Tibial nerve (tissue), 4 donors: ENCODE data around the gene ICE1. TPM values are rescaled to one million over a fixed set of nuclear protein-coding genes. Genes with fewer than 3 reads are reported as not detected.
"Not testable (repeated sequence)": the region's sequence is repeated elsewhere in the genome, so short reads cannot be mapped to it uniquely, and the experiment has no call there.

Experiments
- DNase-seq, 2 donors: peaks; one replicate each; pipeline ENCODE4 v3.0.0-alpha.2; 2019; ENCODE audit warnings: low spot score in 2 of 2
- H3K27ac ChIP-seq, 4 donors: fragments of 200-600 bp; sonication (generic) in 3 of 4; one replicate each; pipeline ENCODE4 v1.5.1; 2017 to 2019; ENCODE audit warnings: mild to moderate bottlenecking in 1 of 4
- H3K27me3 ChIP-seq, 2 donors: fragments of 200-600 bp; sonication (generic) in 1 of 2; one replicate each; pipeline versions ENCODE4 v1.5.1 to v1.6.0; 2017 to 2019
- H3K36me3 ChIP-seq, 3 donors: fragments of 200-600 bp; sonication (generic); one replicate each; pipeline ENCODE4 v1.5.1; 2018 to 2019
- H3K4me1 ChIP-seq, 4 donors: fragments of 200-600 bp; sonication (generic) in 3 of 4; one replicate each; pipeline ENCODE4 v1.5.1; 2017 to 2019
- H3K4me3 ChIP-seq, 4 donors: fragments of 200-600 bp; sonication (generic) in 3 of 4; one replicate each; pipeline ENCODE4 v1.5.1; 2017 to 2019; ENCODE audit warnings: mild to moderate bottlenecking in 1 of 4, moderate library complexity in 1 of 4
- H3K9me3 ChIP-seq, 4 donors: fragments of 200-600 bp; sonication (generic) in 3 of 4; one replicate each; pipeline ENCODE4 v1.5.1; 2017 to 2019
- CTCF ChIP-seq, 5 experiments: fragments of 200-600 bp in 3 of 5; fragments of 450-650 bp in 2 of 5; sonication (generic) in 3 of 5; IDR thresholded peaks; one replicate each; pipeline ENCODE4 v1.5.1; 2016 to 2019; ENCODE audit warnings: antibody characterized with exemption in 5 of 5, mild to moderate bottlenecking in 3 of 5, moderate library complexity in 2 of 5
- EP300 ChIP-seq, 2 donors: sonication (generic); formaldehyde crosslinking; IDR thresholded peaks; one replicate each; pipeline ENCODE4 v1.6.1; 2017; ENCODE audit warnings: antibody characterized with exemption in 2 of 2, mild to moderate bottlenecking in 1 of 2
- POLR2A ChIP-seq, 2 donors: fragments of 450-650 bp; IDR thresholded peaks; one replicate each; pipeline ENCODE4 v1.6.1; 2017; ENCODE audit warnings: antibody characterized with exemption in 2 of 2, mild to moderate bottlenecking in 2 of 2, moderate library complexity in 2 of 2
- WGBS, 2 donors: methylation state at CpG; one replicate each; pipeline ENCODE4 v1.1.5; 2018; 5-methylcytosine and 5-hydroxymethylcytosine counted together
- total RNA-seq, 4 donors: library from RNA; depleted of rRNA; stranded (reverse); fragments of >200 nt; gene quantifications; one replicate each; pipeline ENCODE4 v1.1.0, GENCODE V29; 2016

Gene ICE1
- total RNA-seq, 4 donors from 2014 or later = 30.9 to 37.5 (median 33.7) TPM

- H3K9me3 ChIP-seq, H3K36me3 ChIP-seq, H3K4me1 ChIP-seq, H3K27me3 ChIP-seq, H3K27ac ChIP-seq, H3K4me3 ChIP-seq: not testable (repeated sequence)
- 47 to 56% methylated on average over 6 of the region's 6 CpGs for WGBS, 2 donors
- peak; percentile 49 to 73 for DNase-seq
- peak; percentile 23 to 59 (median 41) for TF ChIP-seq CTCF (IDR thresholded peaks at IDR 0.05)
Observed at GRCh38 chr5:5394384-5394986, 28.0 kb upstream of the ICE1 start.

GRCh38 chr5:5395093-5395492, 27.4 kb upstream of the ICE1 start:
- H3K4me1 ChIP-seq = not testable (repeated sequence)

GRCh38 chr5:5398071-5398470, 24.4 kb upstream of the ICE1 start:
- Histone ChIP-seq H3K9me3 (peaks cover 0 to 7% (median 0%) of the 10 kb centered on the region in 4 donors), H3K4me3 (no peak overlapping the region), H3K4me1 (peaks cover 0 to 16% (median 0%) of the 10 kb centered on the region in 4 donors), H3K36me3 (no peaks in the 10 kb centered on the region), H3K27me3 (no peaks in the 10 kb centered on the region), H3K27ac (no peak overlapping the region)
- 83 to 92% methylated on average over 2 of the region's 2 CpGs for WGBS, 2 donors
- DNase-seq = no peak
- no peak for TF ChIP-seq CTCF (IDR thresholded peaks at IDR 0.05)
- TF ChIP-seq POLR2A (IDR thresholded peaks at IDR 0.05) = no peak
- no peak for TF ChIP-seq EP300 (IDR thresholded peaks at IDR 0.05)

More at GRCh38 chr5:5395093-5395492, 27.4 kb upstream of the ICE1 start:
- H3K9me3 ChIP-seq, DNase-seq, H3K36me3 ChIP-seq, H3K27ac ChIP-seq, H3K4me3 ChIP-seq, H3K27me3 ChIP-seq: not testable (repeated sequence)
- WGBS, 2 donors = 84 to 85% methylated on average over 8 of the region's 8 CpGs

- H3K27me3 ChIP-seq = no peaks in the 10 kb centered on the region
- no peak for DNase-seq
- no peak overlapping the region for H3K4me3 ChIP-seq
- H3K4me1 ChIP-seq = peaks cover 0 to 16% (median 0%) of the 10 kb centered on the region in 4 donors
- H3K36me3 ChIP-seq = no peaks in the 10 kb centered on the region
- 48 to 54% methylated on average over 8 of the region's 8 CpGs for WGBS, 2 donors
- peaks cover 0 to 7% (median 0%) of the 10 kb centered on the region in 4 donors for H3K9me3 ChIP-seq
- TF ChIP-seq CTCF (IDR thresholded peaks at IDR 0.05) (no peak), POLR2A (IDR thresholded peaks at IDR 0.05) (no peak), EP300 (IDR thresholded peaks at IDR 0.05) (no peak)
- H3K27ac ChIP-seq = peak overlapping the region in 2 of 4 donors; percentile 25 to 45
Observed at GRCh38 chr5:5401095-5401494, 21.4 kb upstream of the ICE1 start.

GRCh38 chr5:5403741-5404140, 18.7 kb upstream of the ICE1 start:
- DNase-seq = no peak
- no peaks in the 10 kb centered on the region for H3K36me3 ChIP-seq
- no peak for TF ChIP-seq CTCF (IDR thresholded peaks at IDR 0.05)
- no peak for TF ChIP-seq POLR2A (IDR thresholded peaks at IDR 0.05)
- TF ChIP-seq EP300 (IDR thresholded peaks at IDR 0.05) = no peak
- H3K4me1 ChIP-seq = peaks cover 0 to 16% (median 0%) of the 10 kb centered on the region in 4 donors
- peaks cover 0 to 7% (median 0%) of the 10 kb centered on the region in 4 donors for H3K9me3 ChIP-seq
- WGBS, 2 donors = 80 to 88% methylated on average over 4 of the region's 4 CpGs
- H3K27ac ChIP-seq = no peak overlapping the region
- H3K27me3 ChIP-seq = no peaks in the 10 kb centered on the region
- H3K4me3 ChIP-seq = no peak overlapping the region
